Aorta (tissue), 5 donors: ENCODE measurements around the gene CLN5. TPM values are rescaled to one million over a fixed set of nuclear protein-coding genes. Genes with fewer than 3 reads are reported as not detected.

Experiments used
- ATAC-seq: fragments of 200-7000 bp; cut with Tn5 transposase; one replicate; pipeline ENCODE4 v1.9.1; 2022; ENCODE audit warnings: moderate library complexity; ENCODE audit not compliant: low FRiP score
- DNase-seq, 2 donors: peaks; one replicate each; pipeline ENCODE4 v3.0.0-alpha.2; 2020
- H3K27ac ChIP-seq, 2 donors: one replicate each; pipeline ENCODE4 v1.5.1; 2013; ENCODE audit warnings: low read length in 2 of 2, mild to moderate bottlenecking in 2 of 2, moderate library complexity in 2 of 2, control low read depth in 1 of 2, inconsistent platforms in 1 of 2, low read depth in 1 of 2
- H3K27me3 ChIP-seq, 2 donors: one replicate each; pipeline ENCODE4 v1.6.1; 2013; ENCODE audit warnings: control low read depth in 1 of 2, low read length in 1 of 2, mild to moderate bottlenecking in 1 of 2, moderate library complexity in 1 of 2; ENCODE audit not compliant: insufficient read depth in 2 of 2, control insufficient read depth in 1 of 2
- H3K36me3 ChIP-seq, 2 donors: one replicate each; pipeline ENCODE4 v1.6.1; 2013; ENCODE audit warnings: control low read depth in 1 of 2, low read length in 1 of 2, mild to moderate bottlenecking in 1 of 2; ENCODE audit not compliant: insufficient read depth in 2 of 2, control insufficient read depth in 1 of 2
- H3K4me1 ChIP-seq, 2 donors: one replicate each; pipeline ENCODE4 v1.6.1; 2013; ENCODE audit warnings: low read length in 2 of 2, control low read depth in 1 of 2, mild to moderate bottlenecking in 1 of 2, moderate library complexity in 1 of 2; ENCODE audit not compliant: insufficient read depth in 2 of 2, control insufficient read depth in 1 of 2
- H3K4me3 ChIP-seq, 2 donors: one replicate each; pipeline ENCODE4 v1.5.1; 2013; ENCODE audit warnings: low read length in 2 of 2, control low read depth in 1 of 2, mild to moderate bottlenecking in 1 of 2
- H3K9me3 ChIP-seq: one replicate; pipeline ENCODE4 v1.6.1; 2013; ENCODE audit warnings: mild to moderate bottlenecking, low read length; ENCODE audit not compliant: control insufficient read depth
- WGBS, 2 donors: extraction: QIAGEN DNeasy Blood & Tissue Kit; methylation state at CpG; one replicate each; pipeline ENCODE4 v1.1.7; 2013; 5-methylcytosine and 5-hydroxymethylcytosine counted together
- intact Hi-C, 2 donors: fragments of 100-400 bp; cut with DNase I; formaldehyde crosslinking; loops; one replicate each; pipeline versions ENCODE4 v1.14.2 to v1.15.0; 2022
- polyA plus RNA-seq, 2 donors: library from polyadenylated mRNA; stranded (reverse); fragments of 200-250 nt; gene quantifications; one replicate each; pipeline ENCODE4 v1.2.3, GENCODE V29; 2013
- total RNA-seq, 2 donors: library from RNA; stranded (reverse); fragmentation: NEBNext Ultra II Directional; extraction: Animal tissue kit (Norgen Biotek cat#: 25700); gene quantifications; one replicate each; pipeline ENCODE4 v1.2.1, GENCODE V29; 2021
- donor health status: healthy with polysubstance abuse.
- donor health status: Bipolar disorder and iron deficiency.
- donor health status: DM: no; HTN: no; CAD: no.
- donor health status: DM: no; HTN: no; CAD: no.
- donor health status: DM: yes; HTN: yes; CAD: no.

CLN5 gene
- total and polyA plus RNA-seq, 4 donors, result 15.4 to 31.7 (median 23.2) TPM

- Histone ChIP-seq H3K4me1 (no peaks in the 10 kb centered on the region), H3K27me3 (no peaks in the 10 kb centered on the region), H3K4me3 (no peak overlapping the region), H3K27ac (no peak overlapping the region), H3K9me3 (no peaks in the 10 kb centered on the region), H3K36me3 (no peaks in the 10 kb centered on the region)
- intact Hi-C loops, result no loop called here
- ATAC-seq (no peak), DNase-seq (no peak)
- WGBS, 2 donors, result 75 to 77% methylated on average over 5 of the region's 5 CpGs
Observed at GRCh38 chr13:76983676-76984075, 8.2 kb upstream of the CLN5 start.

GRCh38 chr13:76991432-76991795, 467 bp upstream of the CLN5 start:
- Histone ChIP-seq H3K27me3 (no peaks in the 10 kb centered on the region), H3K27ac (peak overlapping the region; percentile 41 to 62), H3K9me3 (no peaks in the 10 kb centered on the region), H3K4me1 (no peaks in the 10 kb centered on the region), H3K36me3 (no peaks in the 10 kb centered on the region), H3K4me3 (peak overlapping the region; percentile 12 to 71)
- DNase-seq (peak in 1 of 2 donors; percentile 62), ATAC-seq (peak; percentile 37)
- intact Hi-C loops, result loop anchor here in 1 of 2 donors (10.0 kb wide), 1 partner anchor 167 kb away; no protein-coding TSS in a partner anchor
- WGBS, 2 donors, result 31 to 32% methylated on average over 15 of the region's 15 CpGs

- Histone ChIP-seq H3K27ac (peak overlapping the region; percentile 49 to 61), H3K27me3 (no peaks in the 10 kb centered on the region), H3K4me3 (peak overlapping the region; percentile 50 to 71), H3K4me1 (no peaks in the 10 kb centered on the region), H3K9me3 (no peaks in the 10 kb centered on the region), H3K36me3 (no peaks in the 10 kb centered on the region)
- WGBS, 2 donors, result 0 to 1% methylated on average over 20 of the region's 20 CpGs
- ATAC-seq, result peak; percentile 31
- peak in 1 of 2 donors; percentile 57 for DNase-seq
- intact Hi-C loops, result loop anchor here in 1 of 2 donors (10.0 kb wide), 1 partner anchor 168 kb away; no protein-coding TSS in a partner anchor
Observed at GRCh38 chr13:76992548-76993001, 694 bp downstream of the CLN5 start.

GRCh38 chr13:76993021-76993420, 1.1 kb downstream of the CLN5 start:
- intact Hi-C loops, result loop anchor here in 1 of 2 donors (10.0 kb wide), 1 partner anchor 168 kb away; no protein-coding TSS in a partner anchor
- Histone ChIP-seq H3K4me3 (peak overlapping the region; percentile 50 to 71), H3K4me1 (no peaks in the 10 kb centered on the region), H3K36me3 (no peaks in the 10 kb centered on the region), H3K9me3 (no peaks in the 10 kb centered on the region), H3K27me3 (no peaks in the 10 kb centered on the region), H3K27ac (peak overlapping the region in 1 of 2 donors; percentile 36)
- ATAC-seq, result no peak
- no peak for DNase-seq
- WGBS, 2 donors, result 18 to 20% methylated on average over 3 of the region's 3 CpGs

- Histone ChIP-seq H3K4me3 (no peak overlapping the region), H3K4me1 (no peaks in the 10 kb centered on the region), H3K36me3 (no peaks in the 10 kb centered on the region), H3K27ac (no peak overlapping the region), H3K9me3 (no peaks in the 10 kb centered on the region), H3K27me3 (no peaks in the 10 kb centered on the region)
- intact Hi-C loops, result loop anchor here in 1 of 2 donors (10.0 kb wide), 1 partner anchor 169 kb away; no protein-coding TSS in a partner anchor
- DNase-seq (no peak), ATAC-seq (no peak)
- 77 to 82% methylated on average over 5 of the region's 5 CpGs for WGBS, 2 donors
Observed at GRCh38 chr13:76993473-76993872, 1.6 kb downstream of the CLN5 start.

GRCh38 chr13:76994281-76994680, 2.4 kb downstream of the CLN5 start:
- 93 to 98% methylated on average over 3 of the region's 3 CpGs for WGBS, 2 donors
- no peaks in the 10 kb centered on the region for H3K4me1 ChIP-seq
- no peaks in the 10 kb centered on the region for H3K27me3 ChIP-seq
- intact Hi-C loops, result loop anchor here in 1 of 2 donors (10.0 kb wide), 1 partner anchor 169 kb away; no protein-coding TSS in a partner anchor
- H3K27ac ChIP-seq, result no peak overlapping the region
- no peak for DNase-seq
- H3K36me3 ChIP-seq, result no peaks in the 10 kb centered on the region
- H3K4me3 ChIP-seq, result no peak overlapping the region
- no peak for ATAC-seq
- no peaks in the 10 kb centered on the region for H3K9me3 ChIP-seq

- Histone ChIP-seq H3K4me1 (no peaks in the 10 kb centered on the region), H3K27me3 (no peaks in the 10 kb centered on the region), H3K36me3 (no peaks in the 10 kb centered on the region), H3K4me3 (no peak overlapping the region), H3K9me3 (no peaks in the 10 kb centered on the region), H3K27ac (no peak overlapping the region)
- no peak for ATAC-seq
- no peak for DNase-seq
- intact Hi-C loops, result no loop called here
- 12 to 19% methylated on average over 1 of the region's 1 CpG for WGBS, 2 donors
Observed at GRCh38 chr13:77000475-77000874, 8.6 kb downstream of the CLN5 start.

- WGBS, 2 donors, result 67 to 73% methylated on average over 4 of the region's 4 CpGs
Observed at GRCh38 chr13:77001540-77001939, 9.7 kb downstream of the CLN5 start.

GRCh38 chr13:77001963-77002587, 10.2 kb downstream of the CLN5 start:
- peaks cover 0 to under 1% of the 10 kb centered on the region in 2 donors for H3K4me1 ChIP-seq
- H3K36me3 ChIP-seq, result peaks cover 0 to under 1% of the 10 kb centered on the region in 2 donors
- DNase-seq, result no peak
- no peaks in the 10 kb centered on the region for H3K9me3 ChIP-seq
- WGBS, 2 donors, result 59 to 68% methylated on average over 4 of the region's 4 CpGs
- H3K27me3 ChIP-seq, result no peaks in the 10 kb centered on the region
- H3K4me3 ChIP-seq, result no peak overlapping the region
- H3K27ac ChIP-seq, result no peak overlapping the region
- ATAC-seq, result no peak
- intact Hi-C loops, result no loop called here

More at GRCh38 chr13:77001540-77001939, 9.7 kb downstream of the CLN5 start:
- peak overlapping the region in 1 of 2 donors; percentile 5 for H3K27ac ChIP-seq
- H3K36me3 ChIP-seq, result no peaks in the 10 kb centered on the region
- H3K4me3 ChIP-seq, result no peak overlapping the region
- no peaks in the 10 kb centered on the region for H3K27me3 ChIP-seq
- DNase-seq, result no peak
- no peaks in the 10 kb centered on the region for H3K4me1 ChIP-seq
- no peak for ATAC-seq
- H3K9me3 ChIP-seq, result no peaks in the 10 kb centered on the region
- intact Hi-C loops, result no loop called here
